Stomach smooth muscle (tissue), 2 donors: ENCODE measurements around the gene NTSR1.
A peak's percentile ranks its signal among the peaks of the same experiment; 100 is the strongest.

ENCODE experiments used
- H3K27ac ChIP-seq: one replicate; pipeline ENCODE4 v1.7.0; 2013; ENCODE audit warnings: mild to moderate bottlenecking, low read length, inconsistent platforms
- H3K27me3 ChIP-seq, 2 donors: one replicate each; pipeline ENCODE4 v1.7.0; 2013; ENCODE audit warnings: low read length in 2 of 2; ENCODE audit not compliant: insufficient read depth in 2 of 2, control insufficient read depth in 1 of 2
- H3K36me3 ChIP-seq, 2 donors: one replicate each; pipeline ENCODE4 v1.7.0; 2013; ENCODE audit warnings: low read length in 2 of 2; ENCODE audit not compliant: control insufficient read depth in 2 of 2, insufficient read depth in 2 of 2
- H3K4me1 ChIP-seq: one replicate; pipeline ENCODE4 v1.7.0; 2013; ENCODE audit warnings: low read length; ENCODE audit not compliant: control insufficient read depth, insufficient read depth
- H3K4me3 ChIP-seq, 2 donors: one replicate each; pipeline ENCODE4 v1.7.0; 2013; ENCODE audit warnings: low read length in 2 of 2
- H3K9ac ChIP-seq, 2 donors: one replicate each; pipeline ENCODE4 v1.7.0; 2013; ENCODE audit warnings: low read length in 2 of 2, mild to moderate bottlenecking in 1 of 2
- H3K9me3 ChIP-seq, 2 donors: one replicate each; pipeline ENCODE4 v1.7.0; 2013; ENCODE audit warnings: low read length in 2 of 2; ENCODE audit not compliant: control insufficient read depth in 2 of 2
- donor health status: healthy.
- donor health status: Pancreatic carcinoma.

Gene NTSR1

GRCh38 chr20:62792182-62792939 lies 83.7 kb downstream of the NTSR1 start:
- Histone ChIP-seq H3K4me1 (peaks cover 32% of the 10 kb centered on the region), H3K4me3 (no peak overlapping the region), H3K27me3 (no peaks in the 10 kb centered on the region), H3K9me3 (no peaks in the 10 kb centered on the region), H3K36me3 (no peaks in the 10 kb centered on the region), H3K9ac (no peak overlapping the region), H3K27ac (no peak overlapping the region)

- peak overlapping the region; percentile 37 to 74 for H3K9ac ChIP-seq
- H3K4me3 ChIP-seq = peak overlapping the region in 1 of 2 donors; percentile 72
- peaks cover 0 to 2% of the 10 kb centered on the region in 2 donors for H3K36me3 ChIP-seq
- peak overlapping the region; percentile 95 for H3K27ac ChIP-seq
- H3K27me3 ChIP-seq = no peaks in the 10 kb centered on the region
- peaks cover 40% of the 10 kb centered on the region for H3K4me1 ChIP-seq
- no peaks in the 10 kb centered on the region for H3K9me3 ChIP-seq
These were observed 84.5 kb downstream of the NTSR1 start for GRCh38 chr20:62792940-62793756.

GRCh38 chr20:62793757-62794006 lies 85.0 kb downstream of the NTSR1 start:
- peak overlapping the region; percentile 9 to 72 for H3K4me3 ChIP-seq
- peaks cover 40% of the 10 kb centered on the region for H3K4me1 ChIP-seq
- H3K27me3 ChIP-seq = no peaks in the 10 kb centered on the region
- no peaks in the 10 kb centered on the region for H3K9me3 ChIP-seq
- H3K36me3 ChIP-seq = peaks cover under 1 to 2% of the 10 kb centered on the region in 2 donors
- peak overlapping the region; percentile 95 for H3K27ac ChIP-seq
- H3K9ac ChIP-seq = peak overlapping the region; percentile 37 to 74

GRCh38 chr20:62794007-62794724 lies 85.5 kb downstream of the NTSR1 start:
- H3K27ac ChIP-seq = peak overlapping the region; percentile 95
- H3K36me3 ChIP-seq = peaks cover 6% of the 10 kb centered on the region in 2 donors
- peaks cover 43% of the 10 kb centered on the region for H3K4me1 ChIP-seq
- no peaks in the 10 kb centered on the region for H3K27me3 ChIP-seq
- H3K4me3 ChIP-seq = peak overlapping the region; percentile 73 to 80
- H3K9me3 ChIP-seq = no peaks in the 10 kb centered on the region
- peak overlapping the region; percentile 71 to 74 for H3K9ac ChIP-seq

- no peaks in the 10 kb centered on the region for H3K9me3 ChIP-seq
- no peaks in the 10 kb centered on the region for H3K27me3 ChIP-seq
- H3K4me3 ChIP-seq = peak overlapping the region; percentile 73 to 80
- peak overlapping the region; percentile 89 for H3K27ac ChIP-seq
- H3K9ac ChIP-seq = peak overlapping the region; percentile 66 to 71
- H3K36me3 ChIP-seq = peaks cover 10 to 12% of the 10 kb centered on the region in 2 donors
- H3K4me1 ChIP-seq = peaks cover 43% of the 10 kb centered on the region
These were observed 86.6 kb downstream of the NTSR1 start for GRCh38 chr20:62795023-62795761.

GRCh38 chr20:62796699-62797491 lies 88.3 kb downstream of the NTSR1 start:
- Histone ChIP-seq H3K36me3 (peaks cover 14 to 18% of the 10 kb centered on the region in 2 donors), H3K9me3 (no peaks in the 10 kb centered on the region), H3K4me1 (peaks cover 37% of the 10 kb centered on the region), H3K4me3 (peak overlapping the region; percentile 22 to 80), H3K27me3 (no peaks in the 10 kb centered on the region), H3K27ac (peak overlapping the region; percentile 46), H3K9ac (peak overlapping the region; percentile 64)

GRCh38 chr20:62797671-62798532 lies 89.3 kb downstream of the NTSR1 start:
- H3K9ac ChIP-seq = no peak overlapping the region
- peaks cover 44% of the 10 kb centered on the region for H3K4me1 ChIP-seq
- peaks cover 14 to 18% of the 10 kb centered on the region in 2 donors for H3K36me3 ChIP-seq
- H3K9me3 ChIP-seq = no peaks in the 10 kb centered on the region
- peak overlapping the region in 1 of 2 donors; percentile 66 for H3K4me3 ChIP-seq
- H3K27ac ChIP-seq = no peak overlapping the region
- no peaks in the 10 kb centered on the region for H3K27me3 ChIP-seq

GRCh38 chr20:62799036-62799435 lies 90.4 kb downstream of the NTSR1 start:
- peaks cover 42% of the 10 kb centered on the region for H3K4me1 ChIP-seq
- H3K27ac ChIP-seq = no peak overlapping the region
- H3K27me3 ChIP-seq = no peaks in the 10 kb centered on the region
- no peak overlapping the region for H3K9ac ChIP-seq
- no peak overlapping the region for H3K4me3 ChIP-seq
- peaks cover 14 to 18% of the 10 kb centered on the region in 2 donors for H3K36me3 ChIP-seq
- H3K9me3 ChIP-seq = no peaks in the 10 kb centered on the region

GRCh38 chr20:62799459-62799858 lies 90.8 kb downstream of the NTSR1 start:
- no peak overlapping the region for H3K27ac ChIP-seq
- peaks cover 45% of the 10 kb centered on the region for H3K4me1 ChIP-seq

More at GRCh38 chr20:62799459-62799858, 90.8 kb downstream of the NTSR1 start:
- H3K9me3 ChIP-seq = no peaks in the 10 kb centered on the region
- H3K9ac ChIP-seq = no peak overlapping the region
- H3K4me3 ChIP-seq = no peak overlapping the region
- peaks cover 14 to 18% of the 10 kb centered on the region in 2 donors for H3K36me3 ChIP-seq
- H3K27me3 ChIP-seq = no peaks in the 10 kb centered on the region
